NB4 (cell line): ENCODE data around the gene CCT5.
A peak's percentile ranks its signal among the peaks of the same experiment; 100 is the strongest.
"Not testable (repeated sequence)": the region's sequence is repeated elsewhere in the genome, so short reads cannot be mapped to it uniquely, and the experiment has no call there.

ENCODE experiments used
- DNase-seq: peaks from one replicate; pipeline ENCODE4 v3.0.0; 2010; ENCODE audit warnings: low read depth
- H3K4me3 ChIP-seq: one replicate; pipeline ENCODE4 v1.5.1; 2011; ENCODE audit warnings: mild to moderate bottlenecking, low read depth, low read length, moderate library complexity
- CTCF ChIP-seq: IDR thresholded peaks from one replicate; pipeline ENCODE4 v1.5.1; 2012; ENCODE audit warnings: low read depth, low read length
- MAX ChIP-seq: IDR thresholded peaks from 2 replicates; pipeline ENCODE4 v1.6.1; 2011; ENCODE audit warnings: low read depth, low read length
- MYC ChIP-seq: IDR thresholded peaks from 2 replicates; pipeline ENCODE4 v1.6.1; 2011; ENCODE audit warnings: low read depth, low read length
- POLR2A ChIP-seq: IDR thresholded peaks from 2 replicates; pipeline ENCODE4 v1.6.1; 2011; ENCODE audit warnings: mild to moderate bottlenecking; ENCODE audit not compliant: insufficient read length; ENCODE audit errors: extremely low read depth

CCT5 gene

GRCh38 chr5:10265245-10266109 is 15.4 kb downstream of the CCT5 start:
- TF ChIP-seq MYC: no peak
- peak; percentile 17 for TF ChIP-seq POLR2A
- no peak for TF ChIP-seq MAX

GRCh38 chr5:10266137-10266536 is 16.1 kb downstream of the CCT5 start:
- no peak for DNase-seq
- TF ChIP-seq CTCF (no peak), MAX (0 out of 2 replicates have a peak, but pooled peaks have one; percentile 7)
- no peak overlapping the region for H3K4me3 ChIP-seq

More at GRCh38 chr5:10265245-10266109, 15.4 kb downstream of the CCT5 start:
- DNase-seq: no peak
- H3K4me3 ChIP-seq: no peak overlapping the region

DNA sequence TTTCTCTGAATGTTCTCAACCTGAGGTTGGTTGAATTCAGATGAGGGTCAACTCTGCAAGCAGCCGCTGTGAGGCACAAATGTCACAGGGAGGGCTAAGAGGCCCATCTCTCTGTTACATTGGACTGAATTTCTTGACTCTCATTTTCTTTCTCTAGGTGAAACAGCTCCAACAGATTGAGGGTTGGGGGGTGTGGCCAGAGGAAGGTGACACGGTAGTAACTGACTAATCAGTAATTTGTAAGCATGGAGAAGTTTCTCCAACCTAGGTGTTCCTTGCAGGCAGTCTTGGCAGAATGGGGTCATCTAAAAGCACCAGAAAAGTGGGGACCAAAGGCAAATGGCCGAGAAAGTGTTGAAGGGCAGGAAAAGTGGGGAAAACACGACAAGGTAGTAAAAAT is 16.8 kb downstream of the CCT5 start:
- no peak for DNase-seq
- H3K4me3 ChIP-seq: no peak overlapping the region
- no peak for TF ChIP-seq MYC
- peak; percentile 8 for TF ChIP-seq POLR2A

DNA sequence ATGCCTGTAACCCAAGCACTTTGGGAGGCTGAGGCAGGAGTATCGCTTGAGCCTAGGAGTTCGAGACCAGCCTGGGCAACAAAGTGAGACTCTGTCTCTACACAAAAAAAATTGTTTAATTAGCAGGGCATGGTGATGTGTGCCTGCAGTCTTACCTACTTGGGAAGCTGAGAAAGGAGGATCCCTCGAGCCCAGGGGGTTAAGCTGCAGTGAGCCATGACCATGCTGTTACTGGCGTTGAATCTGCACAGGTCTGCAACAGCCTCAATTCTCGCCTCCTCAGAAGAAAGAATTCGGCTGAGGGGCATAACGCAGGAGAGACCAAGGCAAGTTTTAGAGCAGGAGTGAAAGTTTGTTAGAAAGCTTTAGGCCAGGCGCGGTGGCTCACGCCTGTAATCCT is 18.0 kb downstream of the CCT5 start:
- no peak for DNase-seq
- no peak for TF ChIP-seq MAX
- no peak overlapping the region for H3K4me3 ChIP-seq

GRCh38 chr5:10272053-10272874 is 22.2 kb downstream of the CCT5 start:
- TF ChIP-seq POLR2A (no peak), MYC (no peak), CTCF (no peak), MAX (no peak)
- no peak for DNase-seq

DNA sequence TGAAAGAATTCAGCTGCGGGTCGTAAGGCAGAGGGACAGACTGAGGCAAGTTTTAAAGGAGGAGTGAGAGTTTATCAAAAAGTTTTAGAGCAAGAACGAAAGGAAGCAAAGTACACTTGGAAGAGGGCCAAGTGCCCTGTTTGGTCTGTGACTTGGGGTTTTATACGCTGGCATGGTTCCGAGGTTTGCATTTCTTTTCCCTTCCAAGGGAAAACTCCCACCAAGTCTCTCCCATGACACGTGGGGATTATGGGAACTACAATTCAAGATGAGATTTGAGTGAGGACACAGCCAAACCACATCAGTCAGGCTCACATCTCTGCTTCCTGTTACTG is 22.8 kb downstream of the CCT5 start:
- DNase-seq, H3K4me3 ChIP-seq: not testable (repeated sequence)

More at GRCh38 chr5:10272053-10272874, 22.2 kb downstream of the CCT5 start:
- no peak overlapping the region for H3K4me3 ChIP-seq

DNA sequence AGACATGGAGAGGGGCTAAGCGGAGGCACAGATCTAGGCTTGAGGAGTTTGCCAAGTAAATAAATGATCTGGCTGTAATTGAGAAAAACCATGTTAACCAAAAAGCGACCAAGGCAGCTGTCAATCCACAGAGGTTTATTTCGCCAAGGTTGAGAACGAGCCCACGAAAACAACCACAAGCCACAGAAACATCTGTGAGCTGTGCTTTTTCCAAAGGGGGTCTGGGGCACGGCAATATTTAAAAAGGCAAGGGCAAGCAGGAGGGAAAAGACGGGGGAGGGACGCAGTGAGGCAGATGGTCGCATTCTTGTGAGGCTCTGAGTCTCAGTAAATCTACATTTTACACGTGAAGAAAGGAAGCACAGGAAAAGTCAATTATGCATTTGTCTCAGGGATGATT is 25.4 kb downstream of the CCT5 start:
- H3K4me3 ChIP-seq: no peak overlapping the region
- TF ChIP-seq POLR2A: no peak
- TF ChIP-seq MAX: no peak
- TF ChIP-seq MYC: no peak
- no peak for TF ChIP-seq CTCF
- DNase-seq: peak; percentile 39
